ENCODE data around the gene RDH5. TPM values are rescaled to one million over a fixed set of nuclear protein-coding genes. Genes with fewer than 3 reads are reported as not detected.

RDH5 gene
- total RNA-seq, 1 donor from 2014 or later: 6.0 TPM

DNA sequence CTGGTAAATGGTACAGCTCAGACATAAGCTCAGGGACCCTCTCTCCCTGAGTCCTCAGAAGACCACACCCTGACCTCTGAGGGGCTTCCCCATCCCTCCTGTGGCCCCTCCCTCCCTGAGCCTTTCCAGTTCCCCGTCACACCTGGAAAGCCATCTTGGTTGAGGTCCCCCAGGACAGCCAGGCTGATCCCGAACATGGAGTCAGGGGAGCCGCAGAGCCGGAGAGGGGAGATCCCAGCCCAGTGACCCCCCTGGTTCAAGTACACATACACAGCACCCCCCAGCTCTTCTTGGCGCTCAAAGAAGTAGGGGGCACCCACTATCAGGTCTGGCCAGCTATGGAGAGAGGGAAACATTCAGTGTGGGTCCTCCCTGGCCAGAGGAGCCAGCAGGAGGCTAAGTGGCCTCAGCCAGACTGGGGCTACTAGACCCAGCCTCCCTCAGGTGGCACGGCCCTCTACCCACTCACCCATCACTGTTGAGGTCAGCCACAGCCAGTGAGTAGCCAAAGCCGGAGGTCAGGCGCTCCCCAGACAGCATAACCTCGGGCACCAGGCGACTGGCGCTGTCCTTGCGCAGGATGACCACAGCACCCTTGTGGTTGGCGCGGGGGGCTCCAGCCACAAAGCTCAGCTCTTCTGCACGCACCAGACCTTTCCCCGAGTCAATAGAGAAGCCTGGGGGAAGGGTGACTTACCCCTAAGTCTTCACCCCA lies 21.8 kb upstream of the RDH5 start:
- Histone ChIP-seq H3K27me3 (no peaks in the 10 kb centered on the region), H3K36me3 (no peaks in the 10 kb centered on the region), H3K4me1 (no peaks in the 10 kb centered on the region), H3K9me3 (no peaks in the 10 kb centered on the region), H3K4me3 (no peak overlapping the region), H3K27ac (no peak overlapping the region)
- intact Hi-C loops (cut with DNase I): no loop called here
- ATAC-seq (no peak), DNase-seq (peak; percentile 55)
- TF ChIP-seq CTCF (IDR thresholded peaks at IDR 0.05): no peak

DNA sequence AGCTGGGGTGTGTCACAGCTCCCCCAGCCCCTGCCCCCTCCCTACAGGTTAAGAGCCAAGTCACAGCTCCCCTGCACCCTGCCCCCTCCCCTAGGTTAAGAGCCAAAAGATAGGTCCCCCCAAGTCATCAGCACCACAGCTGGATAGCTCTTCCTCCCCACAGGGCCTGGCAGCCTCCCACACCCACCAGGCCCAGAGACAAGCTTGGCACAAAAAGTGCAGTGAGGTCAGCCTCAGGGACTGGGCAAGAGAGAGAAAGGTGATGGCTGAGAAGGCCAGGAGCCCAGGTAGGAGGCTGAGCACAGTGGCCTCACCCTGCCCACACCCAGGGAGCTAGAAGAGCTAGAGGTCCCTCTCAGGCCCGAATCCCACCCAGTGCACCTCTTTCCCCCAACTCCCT lies 21.2 kb upstream of the RDH5 start:
- Histone ChIP-seq H3K4me1 (no peaks in the 10 kb centered on the region), H3K9me3 (no peaks in the 10 kb centered on the region), H3K4me3 (no peak overlapping the region), H3K27me3 (no peaks in the 10 kb centered on the region), H3K27ac (no peak overlapping the region), H3K36me3 (no peaks in the 10 kb centered on the region)
- no peak for ATAC-seq
- no peak for TF ChIP-seq CTCF (IDR thresholded peaks at IDR 0.05)
- intact Hi-C loops (cut with DNase I): no loop called here
- no peak for DNase-seq

GRCh38 chr12:55699471-55700055 lies 20.6 kb upstream of the RDH5 start:
- Histone ChIP-seq H3K36me3 (no peaks in the 10 kb centered on the region), H3K27ac (no peak overlapping the region), H3K4me1 (no peaks in the 10 kb centered on the region), H3K9me3 (no peaks in the 10 kb centered on the region), H3K4me3 (no peak overlapping the region), H3K27me3 (no peaks in the 10 kb centered on the region)
- ATAC-seq: no peak
- intact Hi-C loops (cut with DNase I): no loop called here
- TF ChIP-seq CTCF (IDR thresholded peaks at IDR 0.05): no peak
- peak; percentile 28 for DNase-seq

GRCh38 chr12:55700255-55701018 lies 19.8 kb upstream of the RDH5 start:
- intact Hi-C loops (cut with DNase I): no loop called here
- Histone ChIP-seq H3K36me3 (no peaks in the 10 kb centered on the region), H3K27me3 (no peaks in the 10 kb centered on the region), H3K9me3 (no peaks in the 10 kb centered on the region), H3K4me3 (no peak overlapping the region), H3K4me1 (no peaks in the 10 kb centered on the region), H3K27ac (no peak overlapping the region)
- ATAC-seq: peak; percentile 4
- TF ChIP-seq CTCF (IDR thresholded peaks at IDR 0.05): no peak
- DNase-seq: peak; percentile 59

- H3K4me1 ChIP-seq: peaks cover 4% of the 10 kb centered on the region
- H3K36me3 ChIP-seq: no peaks in the 10 kb centered on the region
- no peak for TF ChIP-seq CTCF (IDR thresholded peaks at IDR 0.05)
- DNase-seq: no peak
- no peak for ATAC-seq
- no peaks in the 10 kb centered on the region for H3K9me3 ChIP-seq
- no peak overlapping the region for H3K4me3 ChIP-seq
- intact Hi-C loops (cut with DNase I): no loop called here
- no peak overlapping the region for H3K27ac ChIP-seq
- H3K27me3 ChIP-seq: peaks cover 11% of the 10 kb centered on the region
These were observed 17.3 kb upstream of the RDH5 start for GRCh38 chr12:55702861-55703260.

Data from upper lobe of right lung (tissue), 1 donor.